ENCODE data around the gene FOSL1. TPM values are rescaled to one million over a fixed set of nuclear protein-coding genes. Genes with fewer than 3 reads are reported as not detected.

Gene FOSL1
- total RNA-seq, 1 experiment from 2014 or later: 2.7 TPM

DNA sequence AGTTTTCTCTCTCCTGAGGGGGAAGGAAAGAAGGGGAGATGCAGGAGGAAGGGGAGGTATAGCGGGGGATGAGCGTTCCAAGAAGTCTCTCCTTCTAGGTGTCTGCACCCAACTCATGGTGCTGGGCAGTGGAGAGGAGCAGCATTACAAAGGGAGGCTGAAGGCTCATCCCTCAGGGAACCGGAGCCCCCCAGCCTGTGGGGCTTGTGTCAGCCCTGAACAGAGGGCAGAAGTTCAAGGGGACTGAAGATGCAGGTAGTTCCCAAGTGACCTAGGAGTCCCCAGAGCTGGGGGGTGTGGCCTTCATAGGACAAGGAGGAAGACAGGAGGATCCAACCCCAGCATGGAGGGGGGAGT is 16.9 kb upstream of the FOSL1 start:
- Mint-ChIP-seq H3K36me3 (ENCODE audit: insufficient read depth, unreplicated experiment) (peaks cover 15% of the 10 kb centered on the region), H3K9me3 (ENCODE audit: unreplicated experiment) (no peaks in the 10 kb centered on the region), H3K27me3 (ENCODE audit: insufficient read depth, unreplicated experiment) (no peaks in the 10 kb centered on the region), H3K27ac (ENCODE audit: unreplicated experiment) (peak overlapping the region; percentile 68), H3K4me1 (ENCODE audit: low read depth, unreplicated experiment) (no peaks in the 10 kb centered on the region), H3K4me3 (ENCODE audit: unreplicated experiment) (peak overlapping the region; percentile 68)
- ChIA-PET POLR2A (interaction anchor here (0.6 kb wide), 1 partner anchor 16 kb away, joined by 3 read pairs; no protein-coding TSS in a partner anchor), CTCF (interaction anchor here (1.6 kb wide), 1 partner anchor 29 kb away, joined by 8 read pairs; the partner anchor contains the start of gene FIBP)
- TF ChIP-seq, protein P1, sequence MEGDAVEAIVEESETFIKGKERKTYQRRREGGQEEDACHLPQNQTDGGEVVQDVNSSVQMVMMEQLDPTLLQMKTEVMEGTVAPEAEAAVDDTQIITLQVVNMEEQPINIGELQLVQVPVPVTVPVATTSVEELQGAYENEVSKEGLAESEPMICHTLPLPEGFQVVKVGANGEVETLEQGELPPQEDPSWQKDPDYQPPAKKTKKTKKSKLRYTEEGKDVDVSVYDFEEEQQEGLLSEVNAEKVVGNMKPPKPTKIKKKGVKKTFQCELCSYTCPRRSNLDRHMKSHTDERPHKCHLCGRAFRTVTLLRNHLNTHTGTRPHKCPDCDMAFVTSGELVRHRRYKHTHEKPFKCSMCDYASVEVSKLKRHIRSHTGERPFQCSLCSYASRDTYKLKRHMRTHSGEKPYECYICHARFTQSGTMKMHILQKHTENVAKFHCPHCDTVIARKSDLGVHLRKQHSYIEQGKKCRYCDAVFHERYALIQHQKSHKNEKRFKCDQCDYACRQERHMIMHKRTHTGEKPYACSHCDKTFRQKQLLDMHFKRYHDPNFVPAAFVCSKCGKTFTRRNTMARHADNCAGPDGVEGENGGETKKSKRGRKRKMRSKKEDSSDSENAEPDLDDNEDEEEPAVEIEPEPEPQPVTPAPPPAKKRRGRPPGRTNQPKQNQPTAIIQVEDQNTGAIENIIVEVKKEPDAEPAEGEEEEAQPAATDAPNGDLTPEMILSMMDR (IDR thresholded peaks at IDR 0.05; ENCODE audit: insufficient read depth in 1 of 2, low read depth in 1 of 2, low read length in 1 of 2, severe bottlenecking in 1 of 2, unreplicated experiment in 1 of 2): no peak
- no TSS peak for BruUV-seq (replicated peaks)
- intact Hi-C loops (cut with micrococcal nuclease; ENCODE audit: unreplicated experiment): loop anchor here (5.0 kb wide), 1 partner anchor 45 kb away; the partner anchor contains the start of gene SART1
- Histone ChIP-seq H3K9me3 (no peaks in the 10 kb centered on the region), H3K36me3 (ENCODE audit: control insufficient read depth, insufficient read depth, low read length) (no peaks in the 10 kb centered on the region; the same call in 1 of the 2 replicates), H3K4me3 (ENCODE audit: low read depth, low read length) (no peak overlapping the region), H3K27me3 (replicated peaks; ENCODE audit: control insufficient read depth, insufficient read depth, low read length) (no peaks in the 10 kb centered on the region), H3K4me1 (peaks cover 17% of the 10 kb centered on the region)
- DNase-seq: no peak

DNA sequence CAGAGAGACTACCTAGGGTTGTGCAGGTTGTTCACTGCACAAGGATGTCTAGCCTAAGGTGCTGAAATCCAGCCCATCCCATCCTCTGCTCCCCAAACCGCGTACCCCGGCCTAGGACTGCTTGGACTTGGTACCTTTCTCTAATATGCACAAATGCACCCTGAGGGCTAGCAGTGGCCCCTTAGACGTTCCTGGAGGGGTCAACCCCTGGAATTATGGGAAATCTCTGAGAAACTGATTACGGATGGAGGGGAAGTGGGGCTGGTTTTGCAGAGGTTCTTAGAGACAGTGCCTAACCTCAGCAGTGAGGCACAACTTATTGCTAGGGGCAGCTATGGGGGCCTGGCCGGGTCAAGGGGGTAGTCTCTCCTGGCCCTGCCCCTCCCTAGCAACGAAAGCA is 16.2 kb upstream of the FOSL1 start:
- peaks cover 23% of the 10 kb centered on the region for H3K4me1 ChIP-seq
- peak overlapping the region; percentile 68 for H3K27ac Mint-ChIP-seq (ENCODE audit: unreplicated experiment)
- intact Hi-C loops (cut with micrococcal nuclease; ENCODE audit: unreplicated experiment): loop anchor here (5.0 kb wide), 1 partner anchor 46 kb away; the partner anchor contains the start of gene SART1

DNA sequence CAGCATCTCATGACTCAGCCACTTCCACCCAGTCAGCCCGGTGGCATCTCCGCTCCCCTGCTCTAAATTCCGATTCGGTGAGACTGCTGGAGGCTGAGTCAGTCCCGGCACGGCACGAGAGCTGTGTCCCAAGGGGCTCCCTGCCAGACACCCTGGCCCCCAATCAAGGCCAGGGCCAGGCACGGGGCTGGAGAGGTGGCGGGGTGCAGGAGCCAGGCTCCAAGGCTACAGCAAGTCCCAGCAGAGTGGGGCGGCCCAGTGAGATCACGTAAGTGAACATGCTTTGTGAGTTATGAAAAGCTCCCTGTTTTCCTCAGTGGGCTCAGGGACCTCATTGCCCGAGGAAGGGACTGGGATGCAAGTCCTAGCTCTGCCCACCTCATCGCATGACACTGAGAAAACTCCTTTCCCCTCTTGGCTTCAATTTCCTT is 15.6 kb upstream of the FOSL1 start:
- H3K4me1 ChIP-seq: peaks cover 23% of the 10 kb centered on the region
- Mint-ChIP-seq H3K4me1 (ENCODE audit: low read depth, unreplicated experiment) (peaks cover 6% of the 10 kb centered on the region), H3K36me3 (ENCODE audit: insufficient read depth, unreplicated experiment) (peaks cover 8% of the 10 kb centered on the region), H3K4me3 (ENCODE audit: unreplicated experiment) (peak overlapping the region; percentile 68), H3K27me3 (ENCODE audit: insufficient read depth, unreplicated experiment) (no peaks in the 10 kb centered on the region), H3K9me3 (ENCODE audit: unreplicated experiment) (no peaks in the 10 kb centered on the region), H3K27ac (ENCODE audit: unreplicated experiment) (no peak overlapping the region)
- TF ChIP-seq, protein P1 (IDR thresholded peaks at IDR 0.05; ENCODE audit: insufficient read depth in 1 of 2, low read depth in 1 of 2, low read length in 1 of 2, severe bottlenecking in 1 of 2, unreplicated experiment in 1 of 2): no peak
- ChIA-PET CTCF (interaction anchor here (1.0 to 1.4 kb wide), 2 partner anchors 26 to 27 kb away, joined by 4 read pairs; partner anchors contain the start of genes CCDC85B and FIBP), POLR2A (interaction anchor here (0.5 kb wide), 1 partner anchor 28 kb away, joined by 3 read pairs; the partner anchor contains the start of gene FIBP)
- H3K27me3 ChIP-seq (replicated peaks; ENCODE audit: control insufficient read depth, insufficient read depth, low read length): no peaks in the 10 kb centered on the region
- H3K9me3 ChIP-seq: no peaks in the 10 kb centered on the region
- intact Hi-C loops (cut with micrococcal nuclease; ENCODE audit: unreplicated experiment): loop anchor here (5.0 kb wide), 1 partner anchor 46 kb away; the partner anchor contains the start of gene SART1
- no peaks in the 10 kb centered on the region; the same call in 1 of the 2 replicates for H3K36me3 ChIP-seq (ENCODE audit: control insufficient read depth, insufficient read depth, low read length)
- no peak overlapping the region for H3K4me3 ChIP-seq (ENCODE audit: low read depth, low read length)
- BruUV-seq (replicated peaks): no TSS peak
- no peak for DNase-seq

More for the DNA sequence above, 16.2 kb upstream of the FOSL1 start:
- POLR2A ChIA-PET: interaction anchor here (0.5 kb wide), 1 partner anchor 28 kb away, joined by 3 read pairs; the partner anchor contains the start of gene FIBP
- H3K36me3 Mint-ChIP-seq (ENCODE audit: insufficient read depth, unreplicated experiment): peaks cover 8% of the 10 kb centered on the region
- H3K4me3 Mint-ChIP-seq (ENCODE audit: unreplicated experiment): peak overlapping the region; percentile 68
- BruUV-seq (replicated peaks): no TSS peak
- no peaks in the 10 kb centered on the region for H3K27me3 ChIP-seq (replicated peaks; ENCODE audit: control insufficient read depth, insufficient read depth, low read length)
- H3K27me3 Mint-ChIP-seq (ENCODE audit: insufficient read depth, unreplicated experiment): no peaks in the 10 kb centered on the region
- no peaks in the 10 kb centered on the region for H3K9me3 Mint-ChIP-seq (ENCODE audit: unreplicated experiment)
- no peaks in the 10 kb centered on the region; the same call in 1 of the 2 replicates for H3K36me3 ChIP-seq (ENCODE audit: control insufficient read depth, insufficient read depth, low read length)
- DNase-seq: no peak
- H3K4me3 ChIP-seq (ENCODE audit: low read depth, low read length): no peak overlapping the region
- CTCF ChIA-PET: interaction anchor here (1.0 kb wide), 1 partner anchor 28 kb away, joined by 4 read pairs; the partner anchor contains the start of gene FIBP
- peaks cover 5% of the 10 kb centered on the region for H3K4me1 Mint-ChIP-seq (ENCODE audit: low read depth, unreplicated experiment)
- no peaks in the 10 kb centered on the region for H3K9me3 ChIP-seq
- TF ChIP-seq, protein P1 (IDR thresholded peaks at IDR 0.05; ENCODE audit: insufficient read depth in 1 of 2, low read depth in 1 of 2, low read length in 1 of 2, severe bottlenecking in 1 of 2, unreplicated experiment in 1 of 2): no peak

Measured in Caco-2 (cell line).